Measurements from ENCODE around the gene OR6J1.

OR6J1 gene

DNA sequence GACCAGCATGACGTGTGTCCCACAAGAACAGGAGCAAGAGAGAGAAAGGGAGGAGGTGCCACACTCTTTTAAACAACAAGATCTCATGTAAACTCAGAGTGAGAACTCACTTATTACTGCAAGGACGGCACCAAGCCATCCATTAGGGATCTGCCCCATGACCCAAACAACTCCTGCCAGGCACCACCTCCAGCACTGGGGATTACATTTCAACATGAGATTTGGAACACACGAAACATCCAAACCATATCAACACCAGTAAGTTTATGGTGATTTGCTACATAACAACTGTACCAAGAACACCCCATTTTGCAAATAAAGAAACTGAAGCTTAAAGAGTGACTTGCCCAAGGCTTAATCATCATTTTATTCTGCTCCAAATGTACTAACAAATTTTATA lies 23.7 kb upstream of the OR6J1 start:
- no peaks in the 10 kb centered on the region for H3K4me1 ChIP-seq (ENCODE audit: control insufficient read depth, low read length)

DNA sequence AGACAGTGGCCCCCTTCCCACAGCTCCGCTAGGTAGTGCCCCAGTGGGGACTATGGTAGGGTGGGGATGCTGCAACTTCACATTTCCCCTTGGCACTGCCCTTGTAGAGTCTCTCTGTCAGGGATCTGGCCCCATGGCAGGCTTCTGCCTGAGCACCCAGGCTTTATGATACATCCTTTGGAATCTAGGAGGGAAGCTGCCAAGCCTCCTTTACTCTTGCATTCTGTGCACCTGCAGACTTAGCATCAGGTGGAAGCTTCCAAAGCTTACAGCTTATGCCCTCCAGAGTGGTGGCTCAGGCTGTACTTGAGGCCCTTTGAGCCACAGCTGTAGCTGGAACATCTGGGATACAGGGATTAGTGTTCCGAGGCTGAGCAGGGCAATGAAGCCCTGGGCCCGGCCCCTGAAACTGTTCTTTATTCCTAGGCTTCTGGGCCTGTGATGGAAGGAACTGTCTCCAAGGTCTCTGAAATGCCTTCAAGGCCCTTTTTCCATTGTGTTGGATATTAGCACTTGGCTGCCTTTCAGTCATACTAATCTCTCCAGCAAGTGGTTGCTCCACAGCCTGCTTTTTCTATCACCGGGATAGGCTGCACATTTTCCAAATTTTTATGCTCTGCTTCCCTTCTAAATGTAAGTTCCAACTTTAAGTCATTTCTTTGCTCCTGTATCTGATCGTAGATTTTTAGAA lies 22.2 kb upstream of the OR6J1 start:
- Histone ChIP-seq H3K27ac (ENCODE audit: low read depth, low read length) (no peak overlapping the region), H3K36me3 (ENCODE audit: control insufficient read depth, low read length) (no peaks in the 10 kb centered on the region), H3K4me3 (ENCODE audit: low read length) (no peak overlapping the region), H3K27me3 (ENCODE audit: control insufficient read depth, low read length) (peaks cover 2% of the 10 kb centered on the region; the same call in 1 of the 2 replicates), H3F3A (ENCODE audit: control insufficient read depth, insufficient read depth) (no peaks in the 10 kb centered on the region), H4K20me1 (ENCODE audit: control insufficient read depth, insufficient read depth, low read depth, low read length) (no peaks in the 10 kb centered on the region), H3K9me3 (ENCODE audit: control insufficient read depth, insufficient read depth, low read length) (peaks cover 4% of the 10 kb centered on the region; the same call in 1 of the 2 replicates), H3K4me2 (ENCODE audit: low read length) (no peak overlapping the region), H3K79me2 (ENCODE audit: control insufficient read depth, low read length) (no peaks in the 10 kb centered on the region), H3K9me2 (replicated peaks; ENCODE audit: control insufficient read depth, low read length) (no peaks in the 10 kb centered on the region), H3K4me1 (ENCODE audit: control insufficient read depth, low read length) (no peaks in the 10 kb centered on the region)
- TF ChIP-seq, protein P1, sequence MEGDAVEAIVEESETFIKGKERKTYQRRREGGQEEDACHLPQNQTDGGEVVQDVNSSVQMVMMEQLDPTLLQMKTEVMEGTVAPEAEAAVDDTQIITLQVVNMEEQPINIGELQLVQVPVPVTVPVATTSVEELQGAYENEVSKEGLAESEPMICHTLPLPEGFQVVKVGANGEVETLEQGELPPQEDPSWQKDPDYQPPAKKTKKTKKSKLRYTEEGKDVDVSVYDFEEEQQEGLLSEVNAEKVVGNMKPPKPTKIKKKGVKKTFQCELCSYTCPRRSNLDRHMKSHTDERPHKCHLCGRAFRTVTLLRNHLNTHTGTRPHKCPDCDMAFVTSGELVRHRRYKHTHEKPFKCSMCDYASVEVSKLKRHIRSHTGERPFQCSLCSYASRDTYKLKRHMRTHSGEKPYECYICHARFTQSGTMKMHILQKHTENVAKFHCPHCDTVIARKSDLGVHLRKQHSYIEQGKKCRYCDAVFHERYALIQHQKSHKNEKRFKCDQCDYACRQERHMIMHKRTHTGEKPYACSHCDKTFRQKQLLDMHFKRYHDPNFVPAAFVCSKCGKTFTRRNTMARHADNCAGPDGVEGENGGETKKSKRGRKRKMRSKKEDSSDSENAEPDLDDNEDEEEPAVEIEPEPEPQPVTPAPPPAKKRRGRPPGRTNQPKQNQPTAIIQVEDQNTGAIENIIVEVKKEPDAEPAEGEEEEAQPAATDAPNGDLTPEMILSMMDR (IDR thresholded peaks at IDR 0.05; ENCODE audit: low read depth, low read length, poor library complexity, severe bottlenecking) = no peak
- TF ChIP-seq EZH2phosphoT487 (IDR thresholded peaks at IDR 0.05; ENCODE audit: borderline replicate concordance, low read length) = no peak

More for the DNA sequence above, 23.7 kb upstream of the OR6J1 start:
- H4K20me1 ChIP-seq (ENCODE audit: control insufficient read depth, insufficient read depth, low read depth, low read length) = no peaks in the 10 kb centered on the region
- no peaks in the 10 kb centered on the region for H3K36me3 ChIP-seq (ENCODE audit: control insufficient read depth, low read length)
- no peak overlapping the region for H3K27ac ChIP-seq (ENCODE audit: low read depth, low read length)
- H3K79me2 ChIP-seq (ENCODE audit: control insufficient read depth, low read length) = no peaks in the 10 kb centered on the region
- H3K9me3 ChIP-seq (ENCODE audit: control insufficient read depth, insufficient read depth, low read length) = peaks cover 4% of the 10 kb centered on the region; the same call in 1 of the 2 replicates
- TF ChIP-seq EZH2phosphoT487 (IDR thresholded peaks at IDR 0.05; ENCODE audit: borderline replicate concordance, low read length) = no peak
- TF ChIP-seq, protein P1 (IDR thresholded peaks at IDR 0.05; ENCODE audit: low read depth, low read length, poor library complexity, severe bottlenecking) = no peak
- H3K27me3 ChIP-seq (ENCODE audit: control insufficient read depth, low read length) = peaks cover 2% of the 10 kb centered on the region; the same call in 1 of the 2 replicates
- no peaks in the 10 kb centered on the region for H3F3A ChIP-seq (ENCODE audit: control insufficient read depth, insufficient read depth)
- H3K4me3 ChIP-seq (ENCODE audit: low read length) = no peak overlapping the region
- H3K4me2 ChIP-seq (ENCODE audit: low read length) = no peak overlapping the region
- no peaks in the 10 kb centered on the region for H3K9me2 ChIP-seq (replicated peaks; ENCODE audit: control insufficient read depth, low read length)

DNA sequence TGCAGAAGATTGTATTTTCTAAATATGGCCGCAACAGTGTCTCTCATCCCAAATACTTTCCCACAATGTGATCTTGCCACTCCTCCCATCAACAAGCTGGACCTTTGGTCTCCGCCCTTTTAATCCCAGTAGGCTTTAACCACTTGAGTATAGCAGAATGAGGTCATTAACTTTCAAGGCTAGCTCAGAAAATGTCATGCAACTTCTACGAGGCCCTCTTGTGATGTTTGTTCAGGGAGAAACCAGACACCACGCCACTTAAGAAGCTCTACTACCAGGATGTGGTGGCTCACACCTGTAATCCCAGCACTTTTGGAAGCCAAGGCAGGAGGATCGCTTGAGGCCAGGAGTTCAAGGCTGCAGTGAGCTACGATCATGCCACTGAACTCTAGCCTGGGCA lies 20.1 kb upstream of the OR6J1 start:
- H3K9me3 ChIP-seq (ENCODE audit: control insufficient read depth, insufficient read depth, low read length) = peaks cover 4% of the 10 kb centered on the region; the same call in 1 of the 2 replicates
- no peak overlapping the region for H3K27ac ChIP-seq (ENCODE audit: low read depth, low read length)
- H3K4me2 ChIP-seq (ENCODE audit: low read length) = no peak overlapping the region
- no peaks in the 10 kb centered on the region for H4K20me1 ChIP-seq (ENCODE audit: control insufficient read depth, insufficient read depth, low read depth, low read length)
- no peaks in the 10 kb centered on the region for H3K4me1 ChIP-seq (ENCODE audit: control insufficient read depth, low read length)
- peaks cover 2% of the 10 kb centered on the region; the same call in 1 of the 2 replicates for H3K27me3 ChIP-seq (ENCODE audit: control insufficient read depth, low read length)
- no peaks in the 10 kb centered on the region for H3K9me2 ChIP-seq (replicated peaks; ENCODE audit: control insufficient read depth, low read length)
- TF ChIP-seq, protein P1 (IDR thresholded peaks at IDR 0.05; ENCODE audit: low read depth, low read length, poor library complexity, severe bottlenecking) = no peak
- TF ChIP-seq EZH2phosphoT487 (IDR thresholded peaks at IDR 0.05; ENCODE audit: borderline replicate concordance, low read length) = no peak
- H3F3A ChIP-seq (ENCODE audit: control insufficient read depth, insufficient read depth) = no peaks in the 10 kb centered on the region
- H3K36me3 ChIP-seq (ENCODE audit: control insufficient read depth, low read length) = no peaks in the 10 kb centered on the region
- no peaks in the 10 kb centered on the region for H3K79me2 ChIP-seq (ENCODE audit: control insufficient read depth, low read length)
- no peak overlapping the region for H3K4me3 ChIP-seq (ENCODE audit: low read length)

All from DOHH2 (cell line).